GOT3 (cell line): ENCODE results near the gene TNFSF8.

Source experiments
- DNase-seq: peaks from one replicate; lab custom pipeline; 2025; ENCODE audit warnings: mixed read lengths; lab: John Stamatoyannopoulos, UW

TNFSF8 gene

DNA sequence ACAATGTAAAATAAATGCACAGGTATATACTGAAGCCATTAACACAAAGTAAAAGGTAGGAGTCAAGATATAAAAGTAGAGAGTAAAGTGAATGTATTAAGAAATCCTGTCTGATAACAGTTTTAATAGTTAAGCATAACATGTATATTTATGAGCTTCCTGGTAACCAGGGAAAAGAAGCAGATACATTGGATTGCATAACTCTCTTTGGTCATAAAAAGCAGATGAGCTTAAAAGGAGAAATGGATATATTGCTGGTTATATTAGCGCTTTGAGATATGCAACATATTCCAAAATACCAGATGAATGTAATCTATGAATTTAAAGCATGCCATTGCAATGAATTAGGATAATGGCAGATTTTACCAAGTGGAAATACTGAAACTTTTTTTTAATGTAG lies 6.2 kb upstream of the TNFSF8 start:
- DNase-seq = no peak

DNA sequence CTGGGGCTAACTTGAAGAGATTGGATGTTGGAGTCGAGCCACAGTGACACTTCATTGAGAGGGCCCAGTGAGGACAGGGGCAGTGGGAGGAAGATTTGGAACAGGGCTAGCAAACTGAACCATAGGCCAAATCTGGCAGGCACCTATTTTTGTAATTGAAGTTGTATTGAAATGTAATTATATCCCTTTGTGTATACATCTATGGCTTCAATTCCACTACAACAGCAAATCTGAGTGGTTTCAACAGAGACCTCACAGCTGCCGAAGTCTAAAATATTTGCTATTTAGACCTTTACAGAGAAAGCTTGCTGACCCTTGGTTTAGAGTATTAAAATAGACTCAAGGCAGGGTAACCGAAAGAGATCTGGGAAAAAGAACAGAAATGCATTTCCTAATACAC lies 4.7 kb upstream of the TNFSF8 start:
- DNase-seq = no peak

DNA sequence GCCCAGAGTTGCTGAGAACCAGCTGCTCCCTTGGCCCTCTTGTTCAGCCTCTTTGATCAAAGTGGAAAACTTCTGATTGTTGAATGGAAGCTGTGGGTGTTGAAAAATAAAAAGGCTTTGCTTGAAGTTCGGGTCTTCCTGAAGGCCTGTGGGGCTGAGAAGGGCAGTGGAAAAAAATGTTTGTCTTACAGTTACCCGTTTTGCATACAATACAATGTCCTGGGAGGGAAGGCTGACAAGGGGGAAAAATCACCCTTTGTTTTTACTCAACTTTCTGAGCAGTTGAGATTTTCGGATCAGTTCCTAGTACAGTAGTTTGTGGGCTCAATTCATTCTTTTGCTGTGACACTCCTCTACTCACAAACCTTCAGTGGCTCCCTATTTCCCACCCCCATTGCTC lies 2.1 kb upstream of the TNFSF8 start:
- DNase-seq = no peak

DNA sequence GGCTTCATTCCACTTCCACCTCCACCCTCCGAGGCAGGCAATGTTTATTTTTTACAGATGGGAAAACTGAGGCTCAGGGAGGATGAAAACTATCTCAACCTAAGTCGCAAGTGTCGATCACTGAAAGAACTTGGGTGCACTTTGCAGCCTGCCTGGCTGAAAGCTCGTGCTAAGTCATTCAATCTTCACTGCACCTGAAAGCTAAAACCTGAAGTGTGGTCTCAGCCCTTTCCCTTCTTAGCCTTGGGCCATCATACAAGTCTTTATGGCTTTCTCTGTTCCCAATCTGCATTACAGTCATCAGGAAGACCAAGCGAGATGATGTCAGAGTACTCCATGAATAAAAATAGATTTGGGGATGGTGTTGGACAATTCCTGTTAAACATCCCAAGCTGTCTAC lies 1.0 kb upstream of the TNFSF8 start:
- no peak for DNase-seq

DNA sequence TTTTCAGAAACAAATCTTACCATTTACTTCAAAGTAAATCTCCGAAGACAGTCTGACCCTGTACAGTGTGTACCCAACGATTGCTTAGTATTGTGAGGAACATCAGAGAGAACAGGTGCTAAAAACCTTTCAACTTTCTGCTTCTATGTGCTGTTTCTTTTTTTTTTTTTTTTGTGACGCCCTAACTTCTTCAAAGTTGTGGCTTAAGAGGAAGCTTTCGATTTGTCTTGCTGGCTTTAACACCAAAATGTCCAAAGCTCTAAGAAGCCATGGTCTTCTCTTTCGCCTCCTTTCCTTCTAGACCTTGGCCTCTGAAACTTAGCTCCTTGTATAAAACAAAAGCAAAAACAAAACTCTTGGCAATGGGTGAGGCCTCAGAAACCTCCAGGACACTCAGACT lies 1.2 kb downstream of the TNFSF8 start:
- no peak for DNase-seq

DNA sequence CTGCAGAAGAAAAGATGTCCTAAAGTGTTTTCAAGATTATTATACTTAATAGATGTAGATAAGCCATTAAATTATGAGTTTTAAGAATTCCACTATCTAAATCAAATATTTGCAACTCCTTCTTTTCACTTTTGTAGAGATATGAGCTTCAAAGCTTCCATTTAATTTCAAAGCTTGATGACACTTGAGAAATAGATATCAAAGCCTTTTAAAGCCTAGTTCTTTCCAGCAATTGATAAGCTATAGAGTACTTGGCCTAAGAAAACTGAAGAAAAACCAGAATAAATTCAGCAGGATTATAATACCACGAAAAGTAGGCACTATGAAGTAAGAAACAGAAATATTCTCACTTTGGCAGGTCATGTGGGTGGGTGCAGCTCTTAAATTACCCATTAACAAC lies 1.7 kb downstream of the TNFSF8 start:
- no peak for DNase-seq

DNA sequence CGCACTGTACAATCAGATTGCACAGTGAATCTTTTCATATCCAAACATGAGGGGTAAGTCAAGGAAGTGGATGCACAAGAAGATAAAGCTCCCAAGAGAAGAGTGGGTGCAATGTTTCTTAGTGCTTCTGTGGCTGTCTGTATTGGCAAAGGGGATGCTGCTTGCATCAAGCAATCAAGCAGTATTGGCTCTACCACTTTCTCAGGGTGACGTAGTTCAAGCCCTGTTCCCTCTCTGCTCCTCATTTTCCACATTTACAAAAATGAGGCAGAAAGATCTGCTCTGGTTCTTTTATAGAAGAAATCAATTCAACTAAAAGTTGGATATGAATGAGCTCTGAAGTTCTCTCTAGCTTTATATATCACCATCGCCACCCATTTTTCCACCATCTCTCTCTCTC lies 2.3 kb downstream of the TNFSF8 start:
- no peak for DNase-seq

DNA sequence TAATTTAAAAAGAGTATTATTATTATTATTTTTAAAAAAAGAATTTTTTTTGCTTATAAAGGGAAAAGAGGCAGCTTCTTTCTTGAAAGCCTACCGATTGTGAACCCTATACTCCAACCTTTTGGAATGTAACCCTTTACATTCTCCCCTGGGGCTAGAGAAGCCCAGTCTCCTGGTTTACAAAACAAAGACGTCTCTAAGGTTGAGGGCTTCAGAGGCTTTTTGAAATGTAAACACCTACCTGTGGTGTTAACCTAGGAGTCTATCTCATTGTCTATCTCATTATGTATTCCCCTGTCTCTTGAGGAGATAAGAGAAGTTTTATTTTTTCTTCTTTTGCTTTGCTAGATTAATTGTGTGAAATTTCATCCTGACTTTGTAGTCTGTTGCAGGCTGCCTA lies 4.7 kb downstream of the TNFSF8 start:
- DNase-seq = no peak

DNA sequence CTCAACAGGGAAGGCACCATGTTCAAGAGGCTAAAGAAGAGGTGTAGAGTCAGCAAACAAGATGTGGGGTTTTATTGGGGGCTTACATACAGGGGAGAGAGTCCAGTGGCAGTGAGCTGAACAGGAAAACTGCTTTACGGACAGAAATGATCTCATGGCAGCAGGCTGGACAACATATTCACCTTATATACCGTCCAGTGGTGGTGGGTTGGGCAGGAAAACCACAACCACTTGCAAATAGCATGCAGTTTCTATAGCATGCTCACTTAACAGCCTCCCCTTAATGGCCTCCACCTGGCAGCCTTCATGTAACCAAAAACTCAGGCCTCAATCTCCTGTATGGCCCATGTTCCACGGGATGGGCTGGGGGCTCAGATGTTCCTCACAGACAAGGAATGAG lies 5.4 kb downstream of the TNFSF8 start:
- DNase-seq = no peak

DNA sequence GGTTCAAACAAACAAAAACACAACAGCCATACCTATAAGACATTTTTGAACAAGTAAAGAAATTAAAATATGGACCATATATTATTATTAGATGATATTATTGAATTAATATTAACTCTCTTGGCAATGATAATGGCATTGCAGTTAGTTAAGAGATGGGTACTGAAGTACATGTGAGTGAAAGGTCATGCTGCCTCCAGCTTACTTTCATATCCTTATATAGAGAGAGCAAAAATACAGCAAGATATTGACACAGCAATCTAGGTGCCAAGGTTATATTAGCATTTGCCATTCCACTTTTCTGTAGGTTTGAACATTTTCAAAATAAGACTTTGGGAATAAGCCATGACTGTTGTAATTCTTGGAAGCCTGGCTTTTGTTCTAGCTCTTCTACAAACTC lies 6.1 kb downstream of the TNFSF8 start:
- no peak for DNase-seq

DNA sequence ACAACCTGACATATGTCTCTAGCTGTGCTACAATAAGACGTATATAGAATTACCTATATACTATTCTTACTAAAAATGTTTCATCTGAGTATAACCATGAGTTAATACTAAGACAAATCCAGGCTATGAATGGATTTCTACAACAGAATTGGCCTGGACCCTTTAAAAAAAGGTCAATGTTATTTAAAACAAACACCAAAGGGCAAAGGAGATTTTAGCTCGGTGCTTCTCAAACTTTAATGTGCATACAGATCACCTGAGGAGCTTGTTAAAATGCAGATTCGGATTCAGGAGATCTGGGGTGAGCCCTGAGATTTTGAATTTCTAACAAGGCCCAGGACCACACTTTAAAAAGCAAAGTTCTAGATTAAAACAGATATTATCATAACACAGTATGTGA lies 6.5 kb downstream of the TNFSF8 start:
- no peak for DNase-seq

DNA sequence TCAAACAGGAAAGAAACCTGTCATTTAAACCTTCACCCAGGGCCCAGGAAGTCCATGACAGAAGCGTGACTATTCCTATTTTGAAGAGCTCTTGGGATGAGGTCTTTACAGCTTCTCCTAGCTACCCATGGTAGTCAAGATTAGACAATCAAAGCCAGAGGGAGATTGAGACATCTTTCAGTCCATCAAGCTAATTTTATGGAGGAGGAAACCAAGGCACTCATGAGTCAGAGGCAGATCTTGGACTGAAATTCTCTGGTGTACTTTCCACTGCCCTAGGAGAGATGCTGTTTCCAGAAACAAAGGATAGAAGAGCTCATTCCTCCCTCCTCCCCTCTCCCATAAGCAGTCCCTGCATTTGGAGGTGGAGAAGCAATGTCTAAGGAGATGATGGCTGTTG lies 9.2 kb downstream of the TNFSF8 start:
- DNase-seq = no peak

DNA sequence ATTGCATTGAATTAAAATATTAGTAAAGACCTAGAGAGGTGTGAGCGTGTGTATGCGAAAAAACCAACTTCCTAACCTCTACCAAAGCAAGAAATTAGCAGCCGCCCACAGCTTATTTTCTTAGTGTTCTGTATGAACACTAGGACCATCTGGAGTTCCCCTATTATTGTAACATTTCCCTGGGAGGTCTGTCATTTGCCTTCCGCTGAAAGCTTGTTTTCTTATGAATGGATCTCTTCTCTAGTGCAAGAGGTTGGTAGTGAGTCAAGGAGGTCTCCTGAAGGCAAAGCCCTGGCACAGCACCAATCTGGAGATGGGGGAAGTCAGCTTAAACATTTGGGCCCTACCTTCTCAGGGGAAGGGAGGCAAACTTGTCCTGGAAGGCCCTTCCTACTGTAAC lies 10.8 kb downstream of the TNFSF8 start:
- no peak for DNase-seq

DNA sequence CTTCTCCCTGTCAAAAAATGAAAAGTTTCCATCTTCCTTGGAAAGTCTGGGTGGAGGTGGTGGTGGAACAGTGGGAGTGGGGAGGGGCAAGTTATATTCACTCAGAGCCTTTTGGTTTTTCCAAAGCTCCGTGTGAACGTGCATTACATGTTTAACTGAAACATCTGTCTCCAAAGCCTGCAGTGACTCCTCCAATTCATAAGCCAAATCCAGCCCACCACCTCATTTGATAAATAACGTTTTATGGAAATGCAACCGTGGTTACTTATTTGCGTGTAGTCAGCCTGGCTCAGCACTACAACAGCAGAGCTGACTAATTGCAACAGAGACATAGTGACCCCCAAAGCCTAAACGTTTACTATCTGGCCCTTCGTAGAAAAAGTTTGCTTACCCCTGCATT lies 13.9 kb downstream of the TNFSF8 start:
- no peak for DNase-seq

DNA sequence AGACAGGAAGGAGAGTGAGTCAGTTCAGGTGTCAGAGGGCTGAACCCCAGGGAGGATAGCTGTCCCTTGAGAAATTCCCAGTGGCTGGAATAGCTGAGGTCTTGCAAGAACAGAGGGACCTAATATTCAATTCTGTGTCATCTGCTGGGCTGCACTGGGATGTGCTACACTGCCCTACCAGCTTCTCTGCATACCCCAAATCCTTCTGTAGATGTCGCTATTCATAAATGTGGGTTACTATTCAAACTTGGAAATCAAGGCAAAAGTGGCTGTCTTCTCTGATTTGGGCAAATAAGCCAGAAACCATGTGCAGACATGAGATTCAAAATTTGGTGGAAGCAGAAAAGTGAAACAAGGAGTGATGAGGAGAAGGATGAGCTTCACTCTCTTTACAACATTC lies 16.3 kb downstream of the TNFSF8 start:
- DNase-seq = no peak

DNA sequence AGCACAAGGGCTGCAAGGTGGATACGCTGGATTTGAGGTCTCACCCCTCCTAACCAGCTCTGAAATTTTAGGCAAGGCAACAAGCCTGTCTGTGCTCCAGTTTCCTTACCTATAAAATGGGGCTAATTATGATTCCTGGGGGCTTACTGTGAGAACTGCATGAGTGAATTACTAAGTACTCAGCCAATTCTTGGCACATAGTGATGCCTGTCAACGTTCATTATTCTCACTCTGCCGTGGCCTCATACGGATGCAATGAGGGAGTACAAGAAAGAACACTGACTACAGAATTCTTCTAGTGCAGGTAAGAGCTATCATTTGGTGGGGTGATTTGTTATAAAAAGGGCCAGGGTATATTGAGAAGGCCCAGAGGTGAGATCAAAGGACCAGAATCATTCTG lies 16.7 kb downstream of the TNFSF8 start:
- no peak for DNase-seq

DNA sequence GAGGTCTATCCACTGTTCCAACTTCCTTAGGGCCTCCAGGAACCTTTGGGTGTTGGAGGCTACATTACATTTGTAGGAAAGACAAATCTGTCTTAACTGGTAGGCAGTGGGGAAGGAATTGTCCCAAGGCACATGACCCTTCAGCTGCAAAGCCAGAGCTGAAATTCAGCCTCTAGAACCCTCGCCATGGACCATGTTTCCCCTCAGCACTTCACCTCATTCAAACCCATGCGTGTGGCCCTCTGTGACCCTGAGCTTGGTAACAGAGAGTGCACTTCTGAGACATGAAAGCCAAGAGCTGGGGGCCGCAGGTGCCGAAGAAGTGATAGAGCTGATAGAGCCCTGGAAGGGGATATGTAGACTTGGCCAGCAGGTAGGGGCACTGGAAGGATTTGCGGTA lies 17.2 kb downstream of the TNFSF8 start:
- no peak for DNase-seq

DNA sequence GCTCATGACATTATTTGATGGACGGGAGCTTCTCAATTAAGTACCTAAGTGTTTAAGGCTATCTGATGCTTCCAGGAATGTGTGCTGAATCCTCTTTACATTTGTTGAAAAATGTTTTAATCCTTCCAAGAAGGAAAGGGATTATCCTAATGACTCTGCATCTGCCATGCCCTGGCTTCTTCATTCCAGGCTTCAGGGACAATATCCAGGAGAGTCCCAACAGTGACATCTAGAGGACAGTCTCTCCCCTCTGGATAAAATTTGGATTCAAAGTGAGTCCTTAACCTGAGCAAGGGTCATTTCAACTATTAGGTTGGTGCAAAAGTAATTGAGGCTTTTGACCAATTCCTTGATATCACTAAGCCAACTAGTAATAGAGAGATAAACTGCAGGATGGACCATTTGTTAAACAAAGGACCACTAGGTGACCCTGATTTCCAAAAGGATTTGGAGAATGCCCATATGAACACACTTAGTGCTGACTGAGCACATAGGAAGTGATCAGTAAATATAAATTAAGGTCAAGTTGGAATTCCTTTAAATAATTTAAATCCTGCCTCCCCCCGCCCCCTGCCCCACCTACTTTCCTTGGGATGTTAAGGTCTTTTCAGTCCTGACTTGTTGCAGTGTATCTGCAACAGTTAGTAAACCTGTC lies 19.1 kb downstream of the TNFSF8 start:
- no peak for DNase-seq

DNA sequence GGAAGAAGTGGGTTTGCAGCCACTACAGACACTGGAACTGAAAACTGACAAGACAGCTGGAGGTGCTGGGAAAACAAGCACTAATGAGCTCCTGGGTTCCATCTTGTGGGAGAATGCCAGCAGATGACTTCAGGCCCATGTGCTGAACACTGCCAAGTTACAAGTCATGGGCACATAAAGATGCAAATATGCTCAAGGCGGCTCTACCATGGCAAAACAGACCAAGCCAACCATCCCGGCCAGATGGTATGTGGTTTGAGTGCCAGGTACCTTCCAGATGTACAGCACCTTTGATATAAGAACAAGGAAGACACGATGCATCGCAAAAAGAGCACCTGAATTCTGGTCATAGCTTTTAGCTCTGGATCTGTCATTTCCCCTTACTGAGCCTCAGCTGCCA lies 19.9 kb downstream of the TNFSF8 start:
- no peak for DNase-seq

DNA sequence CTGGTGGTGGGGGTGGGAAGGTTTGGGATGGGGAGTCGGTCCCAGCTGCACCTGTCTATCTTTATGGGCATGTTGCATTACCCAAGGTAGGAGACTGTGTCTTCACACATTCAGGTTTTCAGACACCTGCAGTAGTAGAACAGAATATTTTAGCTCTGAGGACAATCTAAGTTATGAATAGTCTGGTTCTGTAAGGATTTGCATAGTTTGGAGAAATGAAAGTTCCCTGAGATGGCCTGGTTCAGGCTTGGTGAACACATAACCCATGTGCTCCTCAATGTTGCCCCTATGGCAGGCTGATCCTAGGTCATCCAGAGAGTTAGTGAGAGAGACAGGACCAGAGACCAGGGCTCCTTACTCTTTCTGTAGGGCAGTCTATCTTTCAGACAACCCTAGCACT lies 20.7 kb downstream of the TNFSF8 start:
- DNase-seq = no peak

DNA sequence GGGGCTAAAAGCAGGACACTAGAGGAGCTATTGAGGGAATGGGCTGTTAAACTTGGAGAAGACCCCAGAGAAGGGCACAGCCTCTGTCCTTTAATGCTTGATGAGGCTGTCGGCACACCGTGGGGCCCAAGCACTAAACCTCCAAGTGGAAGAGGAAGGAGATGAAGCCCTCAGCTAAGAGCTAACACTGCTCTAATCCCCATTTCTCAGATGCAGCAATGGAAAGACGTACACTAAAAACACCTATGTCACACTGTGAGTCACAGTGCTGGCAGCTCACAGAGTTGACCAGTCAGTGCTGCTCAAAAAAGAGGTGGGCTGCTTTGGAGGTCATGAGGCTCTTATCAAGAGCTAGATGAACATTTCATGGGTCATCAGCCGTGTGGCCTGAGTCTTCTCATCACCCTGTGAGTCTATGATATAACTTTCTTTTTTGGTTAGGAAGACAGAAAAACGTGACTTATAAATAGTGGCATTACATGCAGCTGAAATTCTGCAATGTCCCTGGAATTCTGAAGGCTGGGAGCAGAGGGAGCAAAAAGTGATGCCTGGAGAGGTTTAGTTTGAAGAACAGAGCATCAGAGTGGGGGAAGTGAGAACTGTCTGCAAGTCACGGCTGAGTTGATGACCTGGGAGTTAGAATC lies 21.5 kb downstream of the TNFSF8 start:
- DNase-seq = no peak

DNA sequence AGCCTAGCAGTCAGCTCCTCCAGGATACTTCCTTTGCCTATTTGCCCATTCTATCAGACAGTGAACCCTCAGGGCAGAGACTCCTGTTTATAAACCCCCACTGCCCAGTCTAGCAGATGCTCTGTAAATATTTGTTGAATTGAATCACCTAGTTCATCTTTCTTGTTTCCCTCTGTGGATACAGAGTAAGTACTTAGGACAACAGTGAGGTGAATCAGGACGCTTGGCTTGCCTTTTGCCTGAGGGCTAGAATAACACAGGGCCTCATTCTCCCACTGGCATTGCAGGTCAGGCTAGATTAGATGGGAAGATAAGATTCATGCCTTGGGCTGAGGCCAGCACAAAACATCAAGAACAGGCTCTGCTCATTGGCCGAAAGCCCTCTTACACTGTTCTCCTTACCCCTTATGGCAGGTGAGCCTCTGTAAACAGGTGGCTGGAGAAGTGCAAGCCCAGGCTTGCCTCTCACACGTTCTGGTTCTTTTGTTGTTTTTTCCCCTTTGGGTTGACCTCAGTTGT lies 22.2 kb downstream of the TNFSF8 start:
- no peak for DNase-seq

DNA sequence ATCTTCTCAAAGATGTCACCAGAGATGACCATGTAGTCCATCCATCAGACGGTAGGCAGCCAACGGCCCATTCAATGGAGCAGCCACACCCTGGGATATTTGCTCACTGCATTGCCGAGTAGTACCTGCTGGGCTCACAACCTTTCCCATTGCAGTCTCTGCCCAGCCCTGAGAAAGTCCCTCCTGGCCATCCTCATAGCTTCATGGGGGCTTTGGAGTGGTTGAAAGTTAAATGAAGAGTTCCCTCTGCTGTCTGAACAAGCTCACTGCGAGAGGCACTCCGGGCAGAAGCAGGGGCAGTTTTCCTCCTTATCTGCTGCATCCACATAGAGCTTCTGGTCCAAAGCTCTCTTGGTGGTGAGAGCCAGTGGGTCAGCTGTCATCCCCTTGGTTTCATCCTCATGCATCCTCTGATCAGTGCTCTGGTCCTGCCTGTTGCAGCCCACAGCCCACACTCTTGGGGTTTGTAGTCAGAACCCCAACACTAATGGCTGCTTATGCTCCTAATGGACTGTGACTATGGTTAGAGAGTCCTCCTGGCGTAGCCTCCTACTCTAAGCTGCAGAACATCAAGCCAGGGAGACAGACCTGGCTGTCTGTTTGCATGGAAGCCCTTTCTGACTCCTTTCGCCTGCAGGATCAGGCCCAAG lies 23.3 kb downstream of the TNFSF8 start:
- DNase-seq = no peak
